Duodenal mucosa (tissue), 2 donors: ENCODE data around the gene PPP1R3C.
A peak's percentile ranks its signal among the peaks of the same experiment; 100 is the strongest.

Experiments used
- H3K27ac ChIP-seq: one replicate; pipeline ENCODE4 v1.7.0; 2013; ENCODE audit warnings: low read depth, low read length
- H3K27me3 ChIP-seq, 2 donors: one replicate each; pipeline ENCODE4 v1.7.0; 2013; ENCODE audit warnings: low read length in 2 of 2, control low read depth in 1 of 2; ENCODE audit not compliant: insufficient read depth in 2 of 2, control insufficient read depth in 1 of 2
- H3K36me3 ChIP-seq, 2 donors: one replicate each; pipeline ENCODE4 v1.7.0; 2013; ENCODE audit warnings: low read length in 2 of 2, control low read depth in 1 of 2; ENCODE audit not compliant: insufficient read depth in 2 of 2, control insufficient read depth in 1 of 2
- H3K4me1 ChIP-seq, 2 donors: one replicate each; pipeline ENCODE4 v1.7.0; 2013; ENCODE audit warnings: low read length in 2 of 2, control low read depth in 1 of 2; ENCODE audit not compliant: insufficient read depth in 2 of 2, control insufficient read depth in 1 of 2
- H3K4me3 ChIP-seq, 2 donors: one replicate each; pipeline ENCODE4 v1.7.0; 2013; ENCODE audit warnings: low read length in 2 of 2, low read depth in 1 of 2
- H3K9ac ChIP-seq, 2 donors: one replicate each; pipeline ENCODE4 v1.7.0; 2013; ENCODE audit warnings: low read length in 2 of 2, low read depth in 1 of 2
- H3K9me3 ChIP-seq, 2 donors: one replicate each; pipeline ENCODE4 v1.7.0; 2013; ENCODE audit warnings: low read length in 2 of 2, control low read depth in 1 of 2; ENCODE audit not compliant: control insufficient read depth in 1 of 2

PPP1R3C gene

DNA sequence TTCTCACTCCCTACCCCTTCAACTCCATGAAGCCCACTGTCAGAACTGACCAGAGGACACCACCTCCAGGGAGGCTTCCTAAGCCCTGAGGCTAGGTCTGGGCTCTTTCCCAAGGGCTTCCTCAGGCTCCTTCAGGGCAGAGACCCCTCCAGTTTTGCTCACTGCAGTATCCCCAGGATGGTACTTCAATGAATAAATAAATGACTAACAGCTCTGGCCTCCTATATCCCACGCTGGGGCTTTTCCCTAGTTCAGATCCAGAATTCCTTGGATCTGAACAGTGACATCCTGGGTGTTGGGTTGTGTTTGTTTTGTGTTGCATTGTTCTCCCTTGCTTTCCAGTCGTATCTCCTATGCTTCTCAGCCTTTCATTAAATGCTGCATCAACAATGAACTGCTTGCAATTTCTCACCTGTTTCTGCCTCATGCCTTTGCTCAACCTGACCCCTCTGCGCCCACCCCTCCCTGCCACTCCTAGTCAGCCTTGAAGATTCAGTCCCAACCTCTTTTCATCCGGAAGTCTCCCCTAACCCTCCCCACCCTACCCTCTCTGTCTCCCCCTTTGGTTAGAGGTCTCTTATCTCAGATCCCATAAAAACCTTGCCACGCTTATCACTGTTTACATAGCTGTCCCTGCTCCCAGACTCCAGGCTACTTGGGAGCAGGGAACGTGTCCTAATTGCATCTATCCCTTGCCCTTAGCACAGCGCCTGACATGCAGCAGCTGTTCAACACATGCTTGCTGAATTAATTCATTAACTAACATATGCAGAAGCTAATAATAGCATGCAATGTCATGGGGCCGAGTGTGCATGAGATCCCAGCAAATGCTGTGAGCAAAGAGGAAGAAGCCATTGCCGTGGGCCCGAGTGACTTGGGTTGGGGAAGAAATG, 41.7 kb downstream of the PPP1R3C start:
- peaks cover 37 to 43% of the 10 kb centered on the region in 2 donors for H3K4me1 ChIP-seq
- H3K27ac ChIP-seq = peak overlapping the region; percentile 76
- peaks cover 0 to 5% of the 10 kb centered on the region in 2 donors for H3K27me3 ChIP-seq
- H3K9ac ChIP-seq = no peak overlapping the region
- H3K9me3 ChIP-seq = no peaks in the 10 kb centered on the region
- H3K4me3 ChIP-seq = peak overlapping the region; percentile 29 to 30
- H3K36me3 ChIP-seq = no peaks in the 10 kb centered on the region

GRCh38 chr10:91590142-91590903, 42.5 kb downstream of the PPP1R3C start:
- Histone ChIP-seq H3K4me1 (peaks cover 37 to 41% of the 10 kb centered on the region in 2 donors), H3K9me3 (no peaks in the 10 kb centered on the region), H3K27ac (peak overlapping the region; percentile 76), H3K9ac (no peak overlapping the region), H3K4me3 (peak overlapping the region in 1 of 2 donors; percentile 5), H3K36me3 (no peaks in the 10 kb centered on the region), H3K27me3 (peaks cover 0 to 5% of the 10 kb centered on the region in 2 donors)

GRCh38 chr10:91589658-91590035, 43.2 kb downstream of the PPP1R3C start:
- H3K27ac ChIP-seq = no peak overlapping the region
- H3K27me3 ChIP-seq = peaks cover 0 to 4% of the 10 kb centered on the region in 2 donors
- no peaks in the 10 kb centered on the region for H3K9me3 ChIP-seq
- no peak overlapping the region for H3K9ac ChIP-seq
- peaks cover 37 to 41% of the 10 kb centered on the region in 2 donors for H3K4me1 ChIP-seq
- H3K36me3 ChIP-seq = no peaks in the 10 kb centered on the region
- H3K4me3 ChIP-seq = no peak overlapping the region

- Histone ChIP-seq H3K27ac (no peak overlapping the region), H3K9me3 (no peaks in the 10 kb centered on the region), H3K4me1 (peaks cover 37 to 41% of the 10 kb centered on the region in 2 donors), H3K27me3 (no peaks in the 10 kb centered on the region), H3K4me3 (no peak overlapping the region), H3K9ac (no peak overlapping the region), H3K36me3 (no peaks in the 10 kb centered on the region)
Observed at GRCh38 chr10:91589015-91589657, 43.7 kb downstream of the PPP1R3C start.

DNA sequence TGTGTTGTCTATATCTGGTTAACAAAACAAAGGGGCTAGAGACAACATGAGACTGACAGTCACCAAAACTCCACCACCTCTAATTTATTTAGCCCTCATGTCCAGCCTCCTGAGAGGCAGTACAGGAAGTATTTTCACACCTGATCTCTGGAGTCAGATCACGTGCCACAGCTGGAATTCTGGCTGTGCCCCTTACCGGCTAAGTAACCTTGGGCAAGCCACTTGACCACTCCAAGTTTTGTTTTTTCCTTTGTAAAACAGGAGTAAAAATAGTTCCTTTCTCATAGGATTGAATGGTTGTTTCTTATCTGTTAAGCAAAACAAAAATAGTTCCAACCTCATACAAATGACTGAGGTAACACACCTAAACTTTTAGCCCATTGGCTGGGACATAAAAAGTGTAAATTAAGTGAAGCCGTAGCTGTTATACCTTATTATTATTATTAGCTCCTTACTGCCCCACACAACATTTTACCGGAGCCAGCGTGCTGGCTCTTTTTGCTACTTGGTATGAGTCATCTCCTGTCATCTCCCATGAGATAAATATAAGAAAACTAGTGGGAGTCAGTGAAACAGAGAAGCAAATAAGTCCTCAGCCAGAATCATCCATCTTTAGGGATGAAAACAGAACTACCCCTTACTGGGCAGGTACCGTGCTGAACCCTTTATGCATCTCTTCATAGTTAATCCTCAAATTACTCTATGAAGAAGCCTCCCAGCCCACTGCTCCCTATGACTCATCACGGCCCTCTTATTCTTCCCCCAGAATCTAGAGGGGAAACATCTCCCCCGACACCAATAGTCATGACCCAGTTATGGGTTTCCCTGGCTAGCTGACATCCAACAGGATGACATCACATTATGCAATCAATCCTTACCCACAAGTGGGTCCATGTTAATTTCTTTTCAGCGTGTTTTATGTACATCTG, 44.9 kb downstream of the PPP1R3C start:
- H3K9ac ChIP-seq = no peak overlapping the region
- no peak overlapping the region for H3K4me3 ChIP-seq
- H3K36me3 ChIP-seq = no peaks in the 10 kb centered on the region
- peaks cover 37 to 39% of the 10 kb centered on the region in 2 donors for H3K4me1 ChIP-seq
- H3K27me3 ChIP-seq = no peaks in the 10 kb centered on the region
- no peaks in the 10 kb centered on the region for H3K9me3 ChIP-seq
- no peak overlapping the region for H3K27ac ChIP-seq

- Histone ChIP-seq H3K4me1 (no peaks in the 10 kb centered on the region), H3K27me3 (no peaks in the 10 kb centered on the region), H3K27ac (no peak overlapping the region), H3K36me3 (no peaks in the 10 kb centered on the region), H3K9me3 (no peaks in the 10 kb centered on the region), H3K9ac (no peak overlapping the region), H3K4me3 (no peak overlapping the region)
Observed at GRCh38 chr10:91582153-91582554, 50.7 kb downstream of the PPP1R3C start.

- Histone ChIP-seq H3K27me3 (no peaks in the 10 kb centered on the region), H3K27ac (no peak overlapping the region), H3K4me3 (no peak overlapping the region), H3K9me3 (no peaks in the 10 kb centered on the region), H3K36me3 (no peaks in the 10 kb centered on the region), H3K9ac (no peak overlapping the region), H3K4me1 (no peaks in the 10 kb centered on the region)
Observed at GRCh38 chr10:91579329-91579985, 53.4 kb downstream of the PPP1R3C start.
